Brain microvascular endothelial cell (primary cell): ENCODE data around the gene ADAM23.
"Not testable (repeated sequence)": the region's sequence is repeated elsewhere in the genome, so short reads cannot be mapped to it uniquely, and the experiment has no call there.

Experiments used
- DNase-seq: peaks from one replicate; pipeline ENCODE4 v3.0.0-alpha.2; 2020
- H3K27ac ChIP-seq: fragments of 250-450 bp; sonication (Bioruptor Pico); 2 replicates; pipeline ENCODE4 v1.5.1; 2020; ENCODE audit warnings: mild to moderate bottlenecking, moderate library complexity
- H3K27me3 ChIP-seq: fragments of 250-450 bp; sonication (Bioruptor Pico); replicated peaks from 2 replicates; pipeline ENCODE4 v1.5.1; 2020; ENCODE audit warnings: mild to moderate bottlenecking
- H3K36me3 ChIP-seq: fragments of 250-450 bp; sonication (Bioruptor Pico); replicated peaks from 2 replicates; pipeline ENCODE4 v1.5.1; 2020; ENCODE audit warnings: mild to moderate bottlenecking
- H3K4me3 ChIP-seq: 2 replicates; pipeline ENCODE4 v1.5.1; 2011; ENCODE audit warnings: low read depth, mild to moderate bottlenecking, control low read depth, low read length, moderate library complexity
- CTCF ChIP-seq: IDR thresholded peaks from 2 replicates; pipeline ENCODE4 v1.5.1; 2011; ENCODE audit warnings: low read depth, mild to moderate bottlenecking, moderate library complexity, low read length, control low read depth, inconsistent platforms; ENCODE audit errors: missing control alignments
- in situ Hi-C: cut with HindIII; loops from 2 replicates; pipeline ENCODE4 v1.10.0; 2017; ENCODE audit warnings: low sequenced_read_pairs, low pct_ligation_motif_present

The ADAM23 gene

GRCh38 chr2:206442833-206443734 lies at the start of gene ADAM23:
Gene ADAM23 (plus strand): TSS chr2:206443532. CDS start chr2:206443867, 335 bp downstream.
- Histone ChIP-seq H3K27ac (no peak within 1 kb of the TSS), H3K4me3 (peak within 1 kb of the TSS; percentile 62), H3K36me3 (no peaks in the 10 kb centered on the region), H3K27me3 (peaks cover 11% of the 10 kb centered on the region)
- in situ Hi-C loops: no loop called here
- TF ChIP-seq CTCF: peak; percentile 20
- DNase-seq: peak; percentile 29

GRCh38 chr2:206396211-206396610 lies 47.1 kb upstream of the ADAM23 start:
- no peak for DNase-seq
- in situ Hi-C loops: no loop called here
- Histone ChIP-seq H3K36me3 (no peaks in the 10 kb centered on the region), H3K27ac (no peak overlapping the region), H3K4me3 (no peak overlapping the region), H3K27me3 (no peaks in the 10 kb centered on the region)
- no peak for TF ChIP-seq CTCF

GRCh38 chr2:206402956-206403569 lies 40.3 kb upstream of the ADAM23 start:
- H3K36me3 ChIP-seq, DNase-seq, in situ Hi-C loops, H3K4me3 ChIP-seq, H3K27me3 ChIP-seq, H3K27ac ChIP-seq: not testable (repeated sequence)

GRCh38 chr2:206408323-206409320 lies 34.7 kb upstream of the ADAM23 start:
- Histone ChIP-seq H3K36me3 (no peaks in the 10 kb centered on the region), H3K4me3 (no peak overlapping the region), H3K27me3 (no peaks in the 10 kb centered on the region), H3K27ac (no peak overlapping the region)
- in situ Hi-C loops: no loop called here
- no peak for TF ChIP-seq CTCF
- no peak for DNase-seq

GRCh38 chr2:206410714-206411113 lies 32.6 kb upstream of the ADAM23 start:
- in situ Hi-C loops: no loop called here
- no peak overlapping the region for H3K27ac ChIP-seq
- no peaks in the 10 kb centered on the region for H3K27me3 ChIP-seq
- no peaks in the 10 kb centered on the region for H3K36me3 ChIP-seq
- H3K4me3 ChIP-seq: no peak overlapping the region
- DNase-seq: no peak
- TF ChIP-seq CTCF: no peak
